ENCODE data around the gene HOXC12.

The HOXC12 gene

DNA sequence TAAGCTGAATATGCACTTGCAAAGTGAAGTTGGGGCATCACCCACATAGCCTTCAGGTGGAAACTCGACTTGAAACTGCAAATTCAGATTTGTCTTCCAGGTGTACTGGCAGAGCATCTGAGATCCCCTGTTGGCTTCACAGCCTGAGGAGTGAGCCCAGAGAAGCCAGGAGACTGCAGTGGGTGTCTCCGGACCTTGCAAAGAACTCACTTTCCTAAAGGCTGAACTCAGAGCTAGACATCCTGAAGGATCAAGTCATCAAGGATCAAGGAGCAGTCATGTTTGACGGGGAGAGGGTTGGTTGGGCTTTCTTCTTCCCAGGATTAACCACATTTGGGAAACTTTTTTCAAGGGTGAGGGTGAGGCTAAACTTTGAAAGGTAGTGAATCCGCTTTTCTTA is 25.2 kb upstream of the HOXC12 start:
- no peak for DNase-seq (ENCODE audit: insufficient read length, low spot score)
- TF ChIP-seq, protein P1, sequence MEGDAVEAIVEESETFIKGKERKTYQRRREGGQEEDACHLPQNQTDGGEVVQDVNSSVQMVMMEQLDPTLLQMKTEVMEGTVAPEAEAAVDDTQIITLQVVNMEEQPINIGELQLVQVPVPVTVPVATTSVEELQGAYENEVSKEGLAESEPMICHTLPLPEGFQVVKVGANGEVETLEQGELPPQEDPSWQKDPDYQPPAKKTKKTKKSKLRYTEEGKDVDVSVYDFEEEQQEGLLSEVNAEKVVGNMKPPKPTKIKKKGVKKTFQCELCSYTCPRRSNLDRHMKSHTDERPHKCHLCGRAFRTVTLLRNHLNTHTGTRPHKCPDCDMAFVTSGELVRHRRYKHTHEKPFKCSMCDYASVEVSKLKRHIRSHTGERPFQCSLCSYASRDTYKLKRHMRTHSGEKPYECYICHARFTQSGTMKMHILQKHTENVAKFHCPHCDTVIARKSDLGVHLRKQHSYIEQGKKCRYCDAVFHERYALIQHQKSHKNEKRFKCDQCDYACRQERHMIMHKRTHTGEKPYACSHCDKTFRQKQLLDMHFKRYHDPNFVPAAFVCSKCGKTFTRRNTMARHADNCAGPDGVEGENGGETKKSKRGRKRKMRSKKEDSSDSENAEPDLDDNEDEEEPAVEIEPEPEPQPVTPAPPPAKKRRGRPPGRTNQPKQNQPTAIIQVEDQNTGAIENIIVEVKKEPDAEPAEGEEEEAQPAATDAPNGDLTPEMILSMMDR (IDR thresholded peaks at IDR 0.05; ENCODE audit: insufficient read depth, missing control alignments), result no peak
- no peak for FAIRE-seq

- DNase-seq (ENCODE audit: insufficient read length, low spot score) (no peak), FAIRE-seq (no peak)
- TF ChIP-seq, protein P1 (IDR thresholded peaks at IDR 0.05; ENCODE audit: insufficient read depth, missing control alignments), result no peak
Observed at GRCh38 chr12:53930591-53931255, 24.0 kb upstream of the HOXC12 start.

- FAIRE-seq (no peak), DNase-seq (ENCODE audit: insufficient read length, low spot score) (no peak)
- TF ChIP-seq, protein P1 (IDR thresholded peaks at IDR 0.05; ENCODE audit: insufficient read depth, missing control alignments), result no peak
Observed at GRCh38 chr12:53931844-53932581, 22.7 kb upstream of the HOXC12 start.

- FAIRE-seq (no peak), DNase-seq (ENCODE audit: insufficient read length, low spot score) (no peak)
- TF ChIP-seq, protein P1 (IDR thresholded peaks at IDR 0.05; ENCODE audit: insufficient read depth, missing control alignments), result no peak
Observed at GRCh38 chr12:53932915-53933314, 21.8 kb upstream of the HOXC12 start.

DNA sequence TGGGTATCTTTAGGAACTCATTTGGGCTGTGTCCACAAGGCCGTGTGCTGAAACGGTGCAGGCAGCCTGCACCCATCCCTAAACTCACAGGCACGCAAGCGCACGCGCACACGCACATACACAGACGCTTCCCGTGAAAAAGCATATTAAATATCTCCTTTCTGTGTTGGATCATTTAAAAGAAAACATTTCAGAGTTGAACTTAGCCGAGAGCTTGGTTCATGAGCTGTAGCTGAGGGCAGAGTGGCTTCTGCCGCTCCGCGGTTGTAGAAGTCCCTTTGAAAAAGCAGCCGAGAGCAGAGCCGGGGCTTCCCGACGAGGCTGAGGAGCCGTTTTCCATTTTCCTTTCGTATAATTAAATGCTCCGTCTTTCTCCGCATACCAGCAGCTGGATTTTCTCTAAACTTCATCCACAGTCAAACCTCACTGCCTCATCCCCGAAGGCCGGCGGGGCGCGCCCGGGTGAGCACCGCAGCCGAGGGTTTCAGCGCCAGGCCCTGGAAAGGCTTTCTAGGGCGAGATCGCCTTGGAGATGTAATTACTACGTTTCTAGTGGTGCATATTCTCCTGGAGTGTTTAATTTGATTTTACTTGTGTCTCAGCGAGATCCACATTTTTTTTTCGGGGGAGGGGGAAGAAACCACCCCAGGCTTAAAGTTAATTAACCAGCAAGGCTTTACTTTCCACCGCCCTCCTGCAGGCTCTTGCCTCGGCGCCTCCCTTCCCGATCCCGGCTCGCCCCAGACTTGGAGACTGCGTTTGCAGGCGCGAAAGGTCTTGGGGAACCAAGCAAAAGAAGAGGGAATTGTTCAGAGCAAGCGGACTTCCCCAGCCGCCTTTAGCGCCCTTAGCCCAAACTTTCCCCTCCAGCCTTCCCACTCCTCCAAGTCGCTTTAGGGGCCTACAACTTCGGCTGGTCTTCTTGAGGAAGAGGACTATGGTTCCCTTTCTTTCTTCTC is 19.0 kb upstream of the HOXC12 start:
- TF ChIP-seq, protein P1 (IDR thresholded peaks at IDR 0.05; ENCODE audit: insufficient read depth, missing control alignments), result no peak
- DNase-seq (ENCODE audit: insufficient read length, low spot score) (no peak), FAIRE-seq (no peak)

DNA sequence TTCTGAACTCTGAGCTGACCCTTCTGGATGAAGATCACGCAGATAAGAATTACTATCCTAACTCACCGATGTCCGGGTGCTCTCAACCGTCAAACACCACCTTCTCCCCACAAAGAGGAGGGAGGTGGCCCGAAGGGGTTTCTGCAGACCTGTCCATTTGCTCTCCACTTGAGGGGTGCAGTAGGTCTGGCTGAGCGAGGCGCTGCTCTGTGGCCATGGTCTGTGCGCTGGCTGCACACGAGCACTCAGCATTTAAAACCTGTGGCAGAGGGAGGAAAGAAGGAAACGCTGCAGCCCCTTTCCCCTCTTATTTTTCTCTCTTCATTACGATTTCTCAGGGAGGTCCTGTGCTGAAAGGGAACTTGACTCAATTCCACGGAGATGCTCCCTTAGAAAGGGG is 17.6 kb upstream of the HOXC12 start:
- FAIRE-seq, result no peak
- TF ChIP-seq, protein P1 (IDR thresholded peaks at IDR 0.05; ENCODE audit: insufficient read depth, missing control alignments), result no peak
- DNase-seq (ENCODE audit: insufficient read length, low spot score), result no peak

Data from D721Med (cell line).